Hepatocyte (in vitro differentiated cells): ENCODE data around the gene HPS3. TPM values are rescaled to one million over a fixed set of nuclear protein-coding genes. Genes with fewer than 3 reads are reported as not detected.

ENCODE experiments used
- DNase-seq: peaks from one replicate; pipeline ENCODE4 v3.0.0-alpha.2; 2016; ENCODE audit warnings: low spot score
- H2AFZ ChIP-seq: fragments of 200-600 bp; sonication (generic); 2 replicates; pipeline ENCODE4 v1.6.0; 2016; ENCODE audit warnings: antibody characterized with exemption, mild to moderate bottlenecking
- H3K27ac ChIP-seq: fragments of 200-600 bp; sonication (generic); 2 replicates; pipeline ENCODE4 v1.5.1; 2016; ENCODE audit warnings: mild to moderate bottlenecking
- H3K27me3 ChIP-seq: fragments of 200-600 bp; sonication (generic); 2 replicates; pipeline ENCODE4 v1.6.1; 2016
- H3K36me3 ChIP-seq: fragments of 200-600 bp; sonication (generic); replicated peaks from 2 replicates; pipeline ENCODE4 v1.5.1; 2016; ENCODE audit warnings: low read depth; ENCODE audit not compliant: insufficient read depth
- H3K4me1 ChIP-seq: fragments of 200-600 bp; sonication (generic); 2 replicates; pipeline ENCODE4 v1.5.1; 2016; ENCODE audit warnings: mild to moderate bottlenecking, moderate library complexity; ENCODE audit not compliant: insufficient read depth
- H3K4me2 ChIP-seq: fragments of 200-600 bp; sonication (generic); 2 replicates; pipeline ENCODE4 v1.6.0; 2016
- H3K4me3 ChIP-seq: fragments of 200-600 bp; sonication (generic); 2 replicates; pipeline ENCODE4 v1.5.1; 2016; ENCODE audit warnings: mild to moderate bottlenecking
- H3K79me2 ChIP-seq: fragments of 200-600 bp; sonication (generic); 2 replicates; pipeline ENCODE4 v1.6.0; 2017; ENCODE audit warnings: mild to moderate bottlenecking
- H3K9me2 ChIP-seq: fragments of 200-600 bp; sonication (generic); replicated peaks from 2 replicates; pipeline ENCODE4 v1.6.0; 2017; ENCODE audit warnings: mild to moderate bottlenecking; ENCODE audit not compliant: insufficient read depth
- H3K9me3 ChIP-seq: fragments of 200-600 bp; sonication (generic); 2 replicates; pipeline ENCODE4 v1.5.1; 2016; ENCODE audit warnings: low read depth, mild to moderate bottlenecking
- H4K20me1 ChIP-seq: fragments of 200-600 bp; sonication (generic); 2 replicates; pipeline ENCODE4 v1.6.0; 2016; ENCODE audit warnings: mild to moderate bottlenecking; ENCODE audit not compliant: insufficient read depth, poor library complexity, severe bottlenecking
- CTCF ChIP-seq: fragments of 200-600 bp; sonication (generic); IDR thresholded peaks from 2 replicates; pipeline ENCODE4 v1.5.1; 2016; ENCODE audit warnings: antibody characterized with exemption, mild to moderate bottlenecking; ENCODE audit not compliant: poor library complexity
- EZH2 ChIP-seq: fragments of 200-600 bp; sonication (generic); IDR thresholded peaks from 2 replicates; pipeline ENCODE4 v1.6.1; 2016; ENCODE audit warnings: antibody characterized with exemption, mild to moderate bottlenecking, borderline replicate concordance
- EZH2phosphoT487 ChIP-seq: fragments of 200-600 bp; sonication (generic); IDR thresholded peaks from one replicate; pipeline ENCODE4 v1.6.1; 2018; ENCODE audit warnings: antibody characterized with exemption, mild to moderate bottlenecking, low read depth, moderate library complexity; ENCODE audit not compliant: unreplicated experiment, severe bottlenecking
- WGBS: methylation state at CpG from one replicate; pipeline ENCODE4 v1.1.6; 2016; ENCODE audit warnings: low lambda C conversion rate; ENCODE audit errors: missing lambda C conversion rate; 5-methylcytosine and 5-hydroxymethylcytosine counted together
- polyA plus RNA-seq: library from polyadenylated mRNA; unstranded; fragments of >200 nt; fragmentation: Nextera tagmentation; extraction: Ambion mirVana; gene quantifications from 2 replicates; pipeline ENCODE4 v1.2.1, GENCODE V29; 2016
- total RNA-seq: library from RNA; depleted of rRNA; stranded (reverse); fragments of >200 nt; gene quantifications from 2 replicates; pipeline ENCODE4 v1.2.3, GENCODE V29; 2014

The HPS3 gene
- total and polyA plus RNA-seq, 2 experiments from 2014 or later, result 14.1 to 24.2 TPM

- H2AFZ ChIP-seq, result peak overlapping the region; percentile 46
These were observed 68.2 kb downstream of the HPS3 start for GRCh38 chr3:149197669-149198068.

DNA sequence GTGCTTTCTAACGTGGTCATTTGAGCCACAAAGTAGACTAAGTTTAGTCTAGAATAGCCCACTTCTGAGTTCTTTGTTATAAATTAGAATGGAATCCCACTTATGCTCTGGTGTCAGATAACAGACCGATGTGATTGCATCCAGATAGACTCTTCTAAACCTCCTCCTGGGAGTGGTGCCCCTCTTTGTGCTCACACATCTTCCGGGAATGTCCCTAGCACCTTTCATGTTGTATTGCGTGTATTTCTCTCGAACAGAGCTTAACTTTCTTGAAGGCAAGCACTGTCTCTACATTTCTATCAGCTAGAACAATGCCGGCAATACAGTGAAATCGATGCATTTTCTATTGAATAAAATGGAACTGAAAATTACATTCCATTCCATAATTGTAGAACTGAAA lies 69.2 kb downstream of the HPS3 start:
- Histone ChIP-seq H3K79me2 (no peaks in the 10 kb centered on the region), H2AFZ (peak overlapping the region; percentile 8), H4K20me1 (no peaks in the 10 kb centered on the region), H3K36me3 (no peaks in the 10 kb centered on the region), H3K27me3 (no peaks in the 10 kb centered on the region), H3K4me3 (no peak overlapping the region), H3K4me1 (no peaks in the 10 kb centered on the region), H3K9me2 (no peaks in the 10 kb centered on the region), H3K4me2 (peak overlapping the region; percentile 8), H3K9me3 (no peaks in the 10 kb centered on the region), H3K27ac (no peak overlapping the region)
- no peak for DNase-seq
- no peak for TF ChIP-seq CTCF
- TF ChIP-seq EZH2, result no peak
- TF ChIP-seq EZH2phosphoT487, result no peak
- 19% methylated on average over 7 of the region's 7 CpGs for WGBS

More at GRCh38 chr3:149197669-149198068, 68.2 kb downstream of the HPS3 start:
- Histone ChIP-seq H3K4me1 (no peaks in the 10 kb centered on the region), H3K36me3 (no peaks in the 10 kb centered on the region), H3K9me2 (no peaks in the 10 kb centered on the region), H3K4me3 (no peak overlapping the region), H3K4me2 (peak overlapping the region; percentile 70), H3K27me3 (no peaks in the 10 kb centered on the region), H4K20me1 (no peaks in the 10 kb centered on the region), H3K79me2 (no peaks in the 10 kb centered on the region), H3K9me3 (no peaks in the 10 kb centered on the region), H3K27ac (no peak overlapping the region)
- no peak for DNase-seq
- 27% methylated on average over 5 of the region's 5 CpGs for WGBS
- TF ChIP-seq CTCF, result no peak

- Histone ChIP-seq H3K27me3 (no peaks in the 10 kb centered on the region), H3K27ac (no peak overlapping the region), H3K9me3 (no peaks in the 10 kb centered on the region), H3K79me2 (no peaks in the 10 kb centered on the region), H3K4me1 (no peaks in the 10 kb centered on the region), H2AFZ (no peak overlapping the region), H4K20me1 (no peaks in the 10 kb centered on the region), H3K4me2 (no peak overlapping the region), H3K4me3 (no peak overlapping the region), H3K36me3 (no peaks in the 10 kb centered on the region), H3K9me2 (no peaks in the 10 kb centered on the region)
- WGBS, result 63% methylated on average over 4 of the region's 4 CpGs
- no peak for DNase-seq
- TF ChIP-seq EZH2 (no peak), CTCF (no peak), EZH2phosphoT487 (no peak)
These were observed 70.0 kb downstream of the HPS3 start for GRCh38 chr3:149199474-149199873.

- H3K4me2 ChIP-seq, result no peak overlapping the region
- no peaks in the 10 kb centered on the region for H3K36me3 ChIP-seq
- DNase-seq, result no peak
- WGBS, result 92% methylated on average over 3 of the region's 3 CpGs
- H2AFZ ChIP-seq, result no peak overlapping the region
- no peaks in the 10 kb centered on the region for H3K27me3 ChIP-seq
- no peaks in the 10 kb centered on the region for H3K4me1 ChIP-seq
- H3K9me3 ChIP-seq, result no peaks in the 10 kb centered on the region
- H3K27ac ChIP-seq, result no peak overlapping the region
- H3K79me2 ChIP-seq, result no peaks in the 10 kb centered on the region
- no peaks in the 10 kb centered on the region for H3K9me2 ChIP-seq
- H3K4me3 ChIP-seq, result no peak overlapping the region
- TF ChIP-seq EZH2 (no peak), CTCF (no peak), EZH2phosphoT487 (no peak)
- no peaks in the 10 kb centered on the region for H4K20me1 ChIP-seq
These were observed 74.3 kb downstream of the HPS3 start for GRCh38 chr3:149203758-149204157.
